GM23338 (cell line): ENCODE results near the gene TNS1. TPM values are rescaled to one million over a fixed set of nuclear protein-coding genes. Genes with fewer than 3 reads are reported as not detected.

ENCODE experiments used
- ATAC-seq: fragments of 200-7000 bp; cut with Tn5 transposase; 3 replicates; pipeline ENCODE4 v1.9.1; 2020
- DNase-seq: peaks from one replicate; pipeline ENCODE4 v3.0.0-alpha.2; 2015; ENCODE audit warnings: low spot score
- H2AFZ ChIP-seq: fragments of 200-600 bp; sonication (generic); 2 replicates; pipeline ENCODE4 v1.8.0; 2016; ENCODE audit warnings: antibody characterized with exemption, mild to moderate bottlenecking, moderate library complexity
- H3F3A ChIP-seq: fragments of 200-600 bp; sonication (generic); replicated peaks from 2 replicates; pipeline ENCODE4 v1.8.0; 2017; ENCODE audit warnings: antibody characterized with exemption, mixed run types, low read depth
- H3K27ac ChIP-seq: fragments of 200-600 bp; sonication (generic); 2 replicates; pipeline ENCODE4 v1.6.1; 2016; ENCODE audit warnings: low read depth
- H3K27me3 ChIP-seq: fragments of 200-600 bp; sonication (generic); 2 replicates; pipeline ENCODE4 v1.8.0; 2016; ENCODE audit warnings: mild to moderate bottlenecking, mixed run types, moderate library complexity; ENCODE audit not compliant: insufficient read depth
- H3K36me3 ChIP-seq: fragments of 200-600 bp; sonication (generic); 2 replicates; pipeline ENCODE4 v1.8.0; 2016; ENCODE audit warnings: mild to moderate bottlenecking; ENCODE audit not compliant: insufficient read depth
- H3K4me1 ChIP-seq: fragments of 200-600 bp; sonication (generic); 2 replicates; pipeline ENCODE4 v1.8.0; 2016; ENCODE audit warnings: mild to moderate bottlenecking, moderate library complexity; ENCODE audit not compliant: insufficient read depth
- H3K4me2 ChIP-seq: fragments of 200-600 bp; sonication (generic); 2 replicates; pipeline ENCODE4 v1.7.1; 2017; ENCODE audit warnings: mixed run types
- H3K4me3 ChIP-seq: fragments of 200-600 bp; sonication (generic); 2 replicates; pipeline ENCODE4 v1.6.1; 2016; ENCODE audit warnings: mixed run types
- H3K79me2 ChIP-seq: fragments of 200-600 bp; sonication (generic); replicated peaks from 2 replicates; pipeline ENCODE4 v1.8.0; 2017; ENCODE audit warnings: mild to moderate bottlenecking; ENCODE audit not compliant: insufficient read depth
- H3K9me2 ChIP-seq: fragments of 200-600 bp; sonication (generic); 2 replicates; pipeline ENCODE4 v1.8.0; 2017; ENCODE audit not compliant: insufficient read depth
- H4K20me1 ChIP-seq: fragments of 200-600 bp; sonication (generic); replicated peaks from 2 replicates; pipeline ENCODE4 v1.8.0; 2017; ENCODE audit warnings: mild to moderate bottlenecking; ENCODE audit not compliant: insufficient read depth
- H3K27ac Mint-ChIP-seq: 2 replicates; pipeline ENCODE4 v1.8.0; 2020; ENCODE audit warnings: inconsistent platforms, mild to moderate bottlenecking, moderate library complexity, mixed read lengths
- H3K27me3 Mint-ChIP-seq: 3 replicates; pipeline ENCODE4 v1.8.0; 2022; ENCODE audit warnings: low read depth, mild to moderate bottlenecking, moderate library complexity, mixed read lengths, inconsistent platforms; ENCODE audit not compliant: insufficient read depth, poor library complexity
- H3K36me3 Mint-ChIP-seq: 3 replicates; pipeline ENCODE4 v1.8.0; 2021; ENCODE audit warnings: low read depth, mild to moderate bottlenecking, inconsistent platforms, moderate library complexity, mixed read lengths
- H3K4me1 Mint-ChIP-seq: 3 replicates; pipeline ENCODE4 v1.8.0; 2020; ENCODE audit warnings: mild to moderate bottlenecking, inconsistent platforms, mixed read lengths
- H3K4me3 Mint-ChIP-seq: 3 replicates; pipeline ENCODE4 v1.8.0; 2021; ENCODE audit warnings: moderate library complexity, mild to moderate bottlenecking, inconsistent platforms, mixed read lengths
- H3K9me3 Mint-ChIP-seq: 3 replicates; pipeline ENCODE4 v1.8.0; 2020; ENCODE audit warnings: moderate library complexity, mild to moderate bottlenecking, inconsistent platforms, mixed read lengths
- CREB1 ChIP-seq: fragments of 250-450 bp; sonication (Bioruptor Pico); IDR thresholded peaks from 2 replicates; pipeline ENCODE4 v1.5.0; 2020; ENCODE audit warnings: low read depth, mild to moderate bottlenecking, moderate library complexity
- ETS1 ChIP-seq: IDR thresholded peaks from 2 replicates; pipeline ENCODE4 v1.6.1; 2016; ENCODE audit warnings: antibody characterized with exemption
- EZH2 ChIP-seq: fragments of 200-600 bp; sonication (generic); IDR thresholded peaks from one replicate; pipeline ENCODE4 v1.8.0; 2017; ENCODE audit warnings: antibody characterized with exemption, mild to moderate bottlenecking, low read depth; ENCODE audit not compliant: unreplicated experiment
- EZH2phosphoT487 ChIP-seq: fragments of 200-600 bp; sonication (generic); IDR thresholded peaks from one replicate; pipeline ENCODE4 v1.8.1; 2018; ENCODE audit warnings: antibody characterized with exemption; ENCODE audit not compliant: unreplicated experiment
- JUNB ChIP-seq: IDR thresholded peaks from one replicate; pipeline ENCODE4 v1.6.1; 2016; ENCODE audit warnings: antibody characterized with exemption; ENCODE audit not compliant: unreplicated experiment
- NANOG ChIP-seq: IDR thresholded peaks from 2 replicates; pipeline ENCODE4 v1.6.1; 2016; ENCODE audit warnings: antibody characterized with exemption, borderline replicate concordance
- POLR2AphosphoS5 ChIP-seq: IDR thresholded peaks from 2 replicates; pipeline ENCODE4 v1.6.1; 2016; ENCODE audit warnings: antibody characterized with exemption, low read depth
- REST ChIP-seq: IDR thresholded peaks from one replicate; pipeline ENCODE4 v1.6.1; 2018; ENCODE audit warnings: antibody characterized with exemption; ENCODE audit not compliant: unreplicated experiment
- STAT1 ChIP-seq: IDR thresholded peaks from one replicate; pipeline ENCODE4 v1.6.1; 2016; ENCODE audit warnings: antibody characterized with exemption; ENCODE audit not compliant: unreplicated experiment
- ZNF114 ChIP-seq: fragments of 250-450 bp; sonication (Bioruptor Pico); IDR thresholded peaks from 2 replicates; pipeline ENCODE4 v1.5.0; 2020; ENCODE audit warnings: mild to moderate bottlenecking, moderate library complexity
- ZNF331 ChIP-seq: fragments of 250-450 bp; sonication (Bioruptor Pico); IDR thresholded peaks from 2 replicates; pipeline ENCODE4 v1.5.0; 2020; ENCODE audit warnings: low read depth, mild to moderate bottlenecking, moderate library complexity
- ZNF462 ChIP-seq: fragments of 250-450 bp; sonication (Bioruptor Pico); IDR thresholded peaks from 2 replicates; pipeline ENCODE4 v1.5.0; 2020; ENCODE audit warnings: mild to moderate bottlenecking, moderate library complexity
- polyA plus RNA-seq: library from polyadenylated mRNA; unstranded; fragments of >200 nt; fragmentation: Nextera tagmentation; extraction: Ambion mirVana; gene quantifications from 2 replicates; pipeline ENCODE4 v1.2.1, GENCODE V29; 2016
- total RNA-seq: library from RNA; depleted of rRNA; stranded (reverse); fragments of >200 nt; shearing (Covaris generic); gene quantifications from 2 replicates; pipeline ENCODE4 v1.2.3, GENCODE V29; 2014
- TF ChIP-seq, protein P1 (sequence below), 2 experiments: fragments of 200-600 bp in 1 of 2; sonication (generic) in 1 of 2; conservative IDR thresholded peaks; 2 replicates each; pipeline versions ENCODE4 v1.5.1 to v1.6.1; 2016 to 2017; ENCODE audit warnings: antibody characterized with exemption in 2 of 2, low read depth in 2 of 2, mild to moderate bottlenecking in 2 of 2, moderate library complexity in 1 of 2

Gene TNS1
- total and polyA plus RNA-seq, 2 experiments from 2014 or later, result 2.0 to 7.4 TPM

- no peaks in the 10 kb centered on the region for H3K36me3 ChIP-seq
- H3K27ac Mint-ChIP-seq, result no peak overlapping the region
- no peaks in the 10 kb centered on the region for H4K20me1 ChIP-seq
- TF ChIP-seq ZNF462 (CRISPR knock-in tag) (no peak), NANOG (no peak), REST (no peak), EZH2 (no peak), ETS1 (no peak), STAT1 (no peak), CREB1 (CRISPR knock-in tag) (no peak), POLR2AphosphoS5 (no peak), ZNF114 (CRISPR knock-in tag) (no peak), ZNF331 (no peak), EZH2phosphoT487 (no peak), JUNB (no peak)
- TF ChIP-seq, protein P1, sequence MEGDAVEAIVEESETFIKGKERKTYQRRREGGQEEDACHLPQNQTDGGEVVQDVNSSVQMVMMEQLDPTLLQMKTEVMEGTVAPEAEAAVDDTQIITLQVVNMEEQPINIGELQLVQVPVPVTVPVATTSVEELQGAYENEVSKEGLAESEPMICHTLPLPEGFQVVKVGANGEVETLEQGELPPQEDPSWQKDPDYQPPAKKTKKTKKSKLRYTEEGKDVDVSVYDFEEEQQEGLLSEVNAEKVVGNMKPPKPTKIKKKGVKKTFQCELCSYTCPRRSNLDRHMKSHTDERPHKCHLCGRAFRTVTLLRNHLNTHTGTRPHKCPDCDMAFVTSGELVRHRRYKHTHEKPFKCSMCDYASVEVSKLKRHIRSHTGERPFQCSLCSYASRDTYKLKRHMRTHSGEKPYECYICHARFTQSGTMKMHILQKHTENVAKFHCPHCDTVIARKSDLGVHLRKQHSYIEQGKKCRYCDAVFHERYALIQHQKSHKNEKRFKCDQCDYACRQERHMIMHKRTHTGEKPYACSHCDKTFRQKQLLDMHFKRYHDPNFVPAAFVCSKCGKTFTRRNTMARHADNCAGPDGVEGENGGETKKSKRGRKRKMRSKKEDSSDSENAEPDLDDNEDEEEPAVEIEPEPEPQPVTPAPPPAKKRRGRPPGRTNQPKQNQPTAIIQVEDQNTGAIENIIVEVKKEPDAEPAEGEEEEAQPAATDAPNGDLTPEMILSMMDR (conservative IDR thresholded peaks at IDR 0.05; ENCODE audit: low read depth in 2 of 2), result no peak
- ATAC-seq (no peak), DNase-seq (no peak)
- no peak overlapping the region for H3K4me3 ChIP-seq
- H3K27me3 Mint-ChIP-seq, result peaks cover 3% of the 10 kb centered on the region
- H2AFZ ChIP-seq, result no peak overlapping the region
- H3K27ac ChIP-seq, result no peak overlapping the region
- no peak overlapping the region for H3K4me2 ChIP-seq
- H3K27me3 ChIP-seq, result no peaks in the 10 kb centered on the region
- H3K4me1 Mint-ChIP-seq, result peaks cover 4% of the 10 kb centered on the region; the same call in 2 of the 3 replicates
- no peaks in the 10 kb centered on the region for H3K4me1 ChIP-seq
- no peak overlapping the region for H3K4me3 Mint-ChIP-seq
- no peaks in the 10 kb centered on the region for H3K79me2 ChIP-seq
- H3K36me3 Mint-ChIP-seq, result no peaks in the 10 kb centered on the region
- H3F3A ChIP-seq, result no peaks in the 10 kb centered on the region
- no peaks in the 10 kb centered on the region for H3K9me3 Mint-ChIP-seq
- no peaks in the 10 kb centered on the region for H3K9me2 ChIP-seq
These were observed 43.9 kb downstream of the TNS1 start for GRCh38 chr2:217958884-217959225.
